ENCODE results near the gene PAGE5.

Gene PAGE5

GRCh38 chrX:55253528-55253927 lies 33.4 kb downstream of the PAGE5 start:
- Histone ChIP-seq H3K4me3 (ENCODE audit: low read depth, low read length) (no peak overlapping the region), H3K36me3 (ENCODE audit: control insufficient read depth in 2 of 2, insufficient read depth in 1 of 2, low read length in 2 of 2) (no peaks in the 10 kb centered on the region), H3K4me1 (ENCODE audit: control insufficient read depth, insufficient read depth, low read length) (no peaks in the 10 kb centered on the region), H3K27ac (ENCODE audit: extremely low read depth, low read depth, low read length) (no peak overlapping the region), H3K9me3 (ENCODE audit: control insufficient read depth, insufficient read depth, low read depth, low read length) (peaks cover 2% of the 10 kb centered on the region; the same call in 1 of the 2 replicates)
- ChIA-PET POLR2A (no interaction called here), CTCF (no interaction called here)
- TF ChIP-seq ZNF544 (tag by site-specific recombination; IDR thresholded peaks at IDR 0.05) (no peak), ZFP69B (tag by site-specific recombination; IDR thresholded peaks at IDR 0.05) (no peak), ZNF148 (tag by site-specific recombination; IDR thresholded peaks at IDR 0.05; ENCODE audit: borderline replicate concordance) (no peak), ZNF692 (tag by site-specific recombination; IDR thresholded peaks at IDR 0.05) (no peak), ZNF560 (tag by site-specific recombination; IDR thresholded peaks at IDR 0.05; ENCODE audit: borderline replicate concordance) (no peak), TCF7L2 (IDR thresholded peaks at IDR 0.05; ENCODE audit: borderline replicate concordance, low read depth, low read length) (no peak), ZNF530 (tag by site-specific recombination; IDR thresholded peaks at IDR 0.05; ENCODE audit: low read depth) (no peak), ZNF549 (tag by site-specific recombination; IDR thresholded peaks at IDR 0.05) (no peak), ZNF645 (tag by site-specific recombination; IDR thresholded peaks at IDR 0.05) (no peak), SCRT2 (tag by site-specific recombination; IDR thresholded peaks at IDR 0.05) (no peak), REPIN1 (tag by site-specific recombination; IDR thresholded peaks at IDR 0.05; ENCODE audit: low read depth) (no peak), ZNF624 (tag by site-specific recombination; IDR thresholded peaks at IDR 0.05) (no peak), YY2 (tag by site-specific recombination; IDR thresholded peaks at IDR 0.05) (no peak), ZNF202 (tag by site-specific recombination; IDR thresholded peaks at IDR 0.05; ENCODE audit: borderline replicate concordance) (no peak), KLF1 (tag by site-specific recombination; IDR thresholded peaks at IDR 0.05) (no peak), ZNF621 (tag by site-specific recombination; IDR thresholded peaks at IDR 0.05) (no peak), KLF10 (tag by site-specific recombination; IDR thresholded peaks at IDR 0.05) (no peak), ZNF112 (tag by site-specific recombination; IDR thresholded peaks at IDR 0.05) (no peak), ZNF555 (tag by site-specific recombination; conservative IDR thresholded peaks at IDR 0.05) (no peak)

- TF ChIP-seq ZNF157 (tag by site-specific recombination; IDR thresholded peaks at IDR 0.05) (no peak), ZNF776 (tag by site-specific recombination; IDR thresholded peaks at IDR 0.05; ENCODE audit: borderline replicate concordance) (no peak), REPIN1 (tag by site-specific recombination; IDR thresholded peaks at IDR 0.05; ENCODE audit: low read depth) (no peak), ZNF596 (tag by site-specific recombination; IDR thresholded peaks at IDR 0.05) (no peak), AEBP2 (tag by site-specific recombination; IDR thresholded peaks at IDR 0.05; ENCODE audit: borderline replicate concordance) (no peak), KLF9 (tag by site-specific recombination; IDR thresholded peaks at IDR 0.05; ENCODE audit: low read depth) (no peak), ZNF221 (tag by site-specific recombination; IDR thresholded peaks at IDR 0.05; ENCODE audit: borderline replicate concordance) (no peak), ZNF266 (tag by site-specific recombination; IDR thresholded peaks at IDR 0.05; ENCODE audit: low read depth) (no peak), ZNF302 (tag by site-specific recombination; IDR thresholded peaks at IDR 0.05; ENCODE audit: low read depth) (no peak), GLIS2 (tag by site-specific recombination; IDR thresholded peaks at IDR 0.05) (no peak), ZNF121 (tag by site-specific recombination; IDR thresholded peaks at IDR 0.05) (no peak), ZNF76 (tag by site-specific recombination; IDR thresholded peaks at IDR 0.05; ENCODE audit: borderline replicate concordance, low read depth) (no peak), TCF7L2 (IDR thresholded peaks at IDR 0.05; ENCODE audit: borderline replicate concordance, low read depth, low read length) (no peak)
- ChIA-PET CTCF (no interaction called here), POLR2A (no interaction called here)
Observed at GRCh38 chrX:55260806-55261205, 40.7 kb downstream of the PAGE5 start.

More at GRCh38 chrX:55260806-55261205, 40.7 kb downstream of the PAGE5 start:
- H3K27ac ChIP-seq (ENCODE audit: extremely low read depth, low read depth, low read length) = no peak overlapping the region
- H3K4me3 ChIP-seq (ENCODE audit: low read depth, low read length) = no peak overlapping the region
- H3K4me1 ChIP-seq (ENCODE audit: control insufficient read depth, insufficient read depth, low read length) = no peaks in the 10 kb centered on the region
- no peaks in the 10 kb centered on the region for H3K9me3 ChIP-seq (ENCODE audit: control insufficient read depth, insufficient read depth, low read depth, low read length)
- no peaks in the 10 kb centered on the region for H3K36me3 ChIP-seq (ENCODE audit: control insufficient read depth in 2 of 2, insufficient read depth in 1 of 2, low read length in 2 of 2)

Measured in HEK293 (cell line).